Muscle layer of colon (tissue), 2 donors: ENCODE data around the gene CDC42BPG.

ENCODE experiments used
- H3K27ac ChIP-seq: one replicate; pipeline ENCODE4 v1.7.0; 2013; ENCODE audit warnings: low read depth, mild to moderate bottlenecking, low read length, moderate library complexity
- H3K27me3 ChIP-seq, 2 donors: one replicate each; pipeline ENCODE4 v1.7.0; 2013; ENCODE audit warnings: low read length in 2 of 2, mild to moderate bottlenecking in 2 of 2; ENCODE audit not compliant: insufficient read depth in 2 of 2, control insufficient read depth in 1 of 2
- H3K36me3 ChIP-seq: one replicate; pipeline ENCODE4 v1.7.0; 2013; ENCODE audit warnings: mild to moderate bottlenecking, low read length; ENCODE audit not compliant: insufficient read depth
- H3K4me1 ChIP-seq: one replicate; pipeline ENCODE4 v1.7.0; 2013; ENCODE audit warnings: mild to moderate bottlenecking, low read length; ENCODE audit not compliant: insufficient read depth
- H3K4me3 ChIP-seq, 2 donors: one replicate each; pipeline ENCODE4 v1.7.0; 2013; ENCODE audit warnings: low read length in 2 of 2, low read depth in 1 of 2, mild to moderate bottlenecking in 1 of 2, moderate library complexity in 1 of 2
- H3K9ac ChIP-seq: one replicate; pipeline ENCODE4 v1.7.0; 2013; ENCODE audit warnings: low read length
- H3K9me3 ChIP-seq: one replicate; pipeline ENCODE4 v1.7.0; 2013; ENCODE audit warnings: mild to moderate bottlenecking, low read length
- donor health status: abdominal sarcoma.
- donor health status: Adenocarcinoma of cecum.

Gene CDC42BPG

DNA sequence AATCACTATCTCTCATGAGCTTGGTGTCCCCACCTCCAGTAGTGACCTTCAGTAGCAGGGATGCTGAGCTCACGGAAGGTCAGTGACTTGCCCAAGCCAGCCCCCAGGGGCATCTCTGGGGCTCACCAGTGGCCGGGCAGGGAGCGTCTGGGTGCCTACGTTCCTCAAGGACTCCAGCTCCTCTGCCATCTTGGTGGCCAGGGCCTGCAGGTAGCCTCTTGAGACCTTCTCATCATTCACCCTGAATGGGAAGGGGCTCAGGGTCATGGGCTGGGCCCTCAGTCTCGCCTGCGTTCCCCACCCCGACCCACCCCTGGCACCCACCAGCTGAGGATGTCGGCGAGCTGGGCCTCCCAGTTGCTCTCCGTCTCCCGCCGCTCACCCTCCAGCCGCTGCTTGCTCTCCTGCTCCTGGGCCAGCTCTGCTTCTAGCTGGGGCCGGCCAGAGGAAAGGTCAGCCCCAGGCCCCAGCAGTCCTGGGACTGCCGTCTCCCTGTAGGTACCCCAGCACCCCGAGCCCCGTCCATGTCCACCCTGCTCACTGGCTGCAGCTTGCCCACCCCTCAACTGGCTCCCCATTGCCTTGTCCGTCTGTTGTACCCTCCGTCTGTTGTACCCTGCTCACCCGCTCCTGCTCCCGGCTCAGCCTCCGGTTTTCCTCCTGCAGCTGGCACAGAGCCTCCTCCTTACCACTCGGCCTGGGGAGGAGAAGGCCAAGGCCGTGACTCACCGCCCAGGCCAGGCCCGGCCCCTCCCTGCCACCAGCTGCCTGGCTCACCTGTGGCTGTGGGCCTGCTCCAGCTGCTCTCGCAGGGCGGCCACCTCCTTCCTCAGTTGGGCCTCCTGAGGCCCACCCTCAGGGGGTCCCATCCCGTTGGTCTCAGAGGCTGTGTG lies 9.5 kb downstream of the CDC42BPG start:
- Histone ChIP-seq H3K4me3 (no peak overlapping the region), H3K9ac (no peak overlapping the region), H3K4me1 (no peaks in the 10 kb centered on the region), H3K27ac (no peak overlapping the region), H3K9me3 (no peaks in the 10 kb centered on the region), H3K27me3 (no peaks in the 10 kb centered on the region), H3K36me3 (no peaks in the 10 kb centered on the region)

DNA sequence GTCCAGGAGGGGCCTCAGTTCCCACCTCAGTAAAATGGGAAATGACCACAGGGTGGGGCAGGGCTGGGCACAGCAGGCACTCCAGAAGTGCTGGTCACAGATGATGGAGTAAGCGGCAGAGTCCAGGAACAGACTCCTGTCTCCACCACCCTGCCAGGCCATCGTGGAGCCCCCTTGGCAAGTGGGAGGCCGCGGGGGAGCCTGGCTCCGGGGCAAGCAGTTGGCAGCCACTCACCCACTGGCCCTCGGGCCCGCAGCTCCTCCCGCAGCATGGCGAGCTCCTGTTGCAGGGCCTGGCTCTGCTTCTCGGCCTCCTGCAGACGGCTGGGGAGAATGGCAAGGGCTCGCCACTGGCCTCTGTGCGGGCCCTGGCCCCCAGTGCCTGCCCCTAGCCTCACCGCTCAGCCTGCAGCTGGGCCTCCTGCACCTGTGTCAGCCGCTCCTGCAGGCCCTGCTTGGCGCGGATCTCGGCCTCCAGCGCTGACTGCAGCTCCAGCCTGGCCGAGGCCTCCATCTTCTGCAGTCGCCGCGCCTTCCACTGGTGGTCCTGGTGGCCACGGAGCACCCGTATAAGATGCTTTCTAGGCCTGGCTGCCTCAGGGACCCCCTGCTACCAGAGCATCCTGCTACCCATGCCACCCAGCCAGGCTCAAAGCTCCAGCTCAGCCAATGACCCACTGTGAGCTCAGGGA lies 10.3 kb downstream of the CDC42BPG start:
- Histone ChIP-seq H3K36me3 (no peaks in the 10 kb centered on the region), H3K27me3 (no peaks in the 10 kb centered on the region), H3K9me3 (no peaks in the 10 kb centered on the region)

DNA sequence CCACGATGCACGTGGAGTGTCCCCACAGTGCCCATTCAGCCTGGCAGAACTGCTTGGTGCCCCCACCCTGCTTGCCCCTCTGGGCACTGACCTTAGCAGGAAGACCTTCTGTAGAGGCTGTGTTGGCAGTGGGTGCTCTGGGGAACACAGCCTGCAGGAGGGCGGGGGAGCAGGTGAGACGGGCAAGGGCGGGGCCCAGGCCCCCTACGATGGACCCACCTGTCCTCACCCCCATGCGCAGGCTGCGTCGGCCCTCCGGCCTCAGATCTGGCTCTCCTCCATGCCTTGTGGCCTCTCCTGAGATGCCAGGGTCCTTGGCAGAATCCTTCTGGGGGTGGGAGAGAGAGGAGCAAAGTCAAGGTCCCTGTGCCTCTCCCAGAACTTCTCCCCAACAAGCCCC lies 10.9 kb downstream of the CDC42BPG start:
- Histone ChIP-seq H3K36me3 (no peaks in the 10 kb centered on the region), H3K27ac (no peak overlapping the region), H3K9ac (no peak overlapping the region), H3K27me3 (no peaks in the 10 kb centered on the region), H3K4me1 (no peaks in the 10 kb centered on the region), H3K4me3 (no peak overlapping the region), H3K9me3 (no peaks in the 10 kb centered on the region)

More for the DNA sequence above, 10.3 kb downstream of the CDC42BPG start:
- Histone ChIP-seq H3K27ac (no peak overlapping the region), H3K4me3 (no peak overlapping the region), H3K9ac (no peak overlapping the region), H3K4me1 (no peaks in the 10 kb centered on the region)

DNA sequence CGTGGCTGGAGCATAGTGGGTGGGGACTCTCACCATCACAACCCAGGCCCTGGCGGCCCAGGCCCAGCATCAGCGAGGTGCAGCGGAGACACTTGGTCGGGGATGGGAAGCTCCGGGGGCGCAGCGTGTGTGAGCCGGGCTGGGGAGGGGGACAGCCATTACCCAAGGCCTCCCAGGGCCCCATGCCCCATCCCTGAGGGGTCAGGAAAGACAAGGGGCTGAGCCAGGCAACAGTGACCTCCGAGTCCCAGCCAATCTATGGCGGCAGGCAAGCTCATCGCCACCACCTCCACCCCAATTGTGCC lies 11.3 kb downstream of the CDC42BPG start:
- no peak overlapping the region for H3K9ac ChIP-seq
- H3K4me1 ChIP-seq: no peaks in the 10 kb centered on the region
- no peaks in the 10 kb centered on the region for H3K36me3 ChIP-seq
- no peaks in the 10 kb centered on the region for H3K27me3 ChIP-seq
- H3K4me3 ChIP-seq: no peak overlapping the region
- no peaks in the 10 kb centered on the region for H3K9me3 ChIP-seq
- H3K27ac ChIP-seq: no peak overlapping the region

DNA sequence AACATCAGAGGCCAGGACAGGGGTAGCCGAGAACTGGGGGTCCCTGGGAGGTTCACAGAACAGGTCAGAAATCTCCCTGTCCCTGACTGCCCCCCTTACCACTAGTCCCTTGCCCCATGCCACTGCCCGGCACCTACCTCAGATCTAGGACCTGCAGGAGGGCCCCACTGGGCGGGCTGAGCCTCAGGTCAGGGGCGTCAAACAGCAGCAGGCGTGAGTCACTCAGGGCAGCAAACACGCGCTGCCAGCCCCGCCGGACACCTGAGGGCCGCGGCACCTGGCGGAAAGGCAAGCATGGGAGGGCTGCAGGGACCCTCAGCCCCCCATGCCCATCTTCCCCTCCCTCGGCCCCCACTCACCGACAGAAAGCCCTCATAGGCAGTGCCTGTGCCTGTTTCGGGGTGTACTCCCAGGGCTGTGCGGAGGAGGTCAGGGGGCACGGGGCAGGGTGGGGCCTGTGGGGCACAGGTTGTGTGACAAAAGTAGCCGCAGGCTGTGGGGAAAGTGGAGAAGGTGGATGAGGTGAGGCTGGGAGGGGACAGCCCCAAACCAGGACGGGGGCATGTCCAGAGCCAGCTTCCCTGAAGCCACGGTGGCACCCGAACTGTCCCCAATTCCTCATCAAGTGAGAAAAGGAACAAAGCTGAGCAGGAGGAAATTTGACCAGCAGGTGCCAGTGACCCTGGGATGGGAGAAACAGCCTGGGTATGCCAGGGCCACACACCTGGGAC lies 11.8 kb downstream of the CDC42BPG start:
- H3K9me3 ChIP-seq: no peaks in the 10 kb centered on the region
- no peaks in the 10 kb centered on the region for H3K27me3 ChIP-seq
- no peak overlapping the region for H3K27ac ChIP-seq
- no peak overlapping the region for H3K9ac ChIP-seq
- H3K36me3 ChIP-seq: no peaks in the 10 kb centered on the region
- H3K4me1 ChIP-seq: no peaks in the 10 kb centered on the region
- H3K4me3 ChIP-seq: no peak overlapping the region

DNA sequence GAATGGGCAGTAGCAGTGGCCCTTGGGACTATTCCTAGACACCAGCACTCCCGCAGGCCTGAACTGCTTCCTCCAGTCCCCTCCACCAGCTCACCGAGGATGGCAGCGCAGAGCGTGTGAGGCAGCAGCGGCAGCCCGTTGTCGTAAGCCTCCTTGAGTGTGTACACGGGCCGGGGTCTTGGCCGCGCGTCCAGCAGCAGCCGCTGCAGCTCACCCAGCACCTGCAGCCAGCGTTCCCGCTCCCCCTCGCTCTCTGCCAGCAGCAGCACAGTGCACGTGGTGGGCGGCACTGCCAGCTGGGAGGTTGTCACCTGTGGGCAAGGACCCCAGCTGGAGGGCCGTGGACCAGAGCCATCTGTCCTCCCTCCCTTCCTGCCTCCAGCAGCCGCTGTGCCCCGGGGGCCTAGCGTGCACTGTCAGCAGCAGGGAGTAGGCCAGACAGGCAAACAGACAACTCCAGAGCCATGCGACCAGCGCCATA lies 13.0 kb downstream of the CDC42BPG start:
- Histone ChIP-seq H3K4me3 (no peak overlapping the region), H3K9ac (no peak overlapping the region), H3K27me3 (no peaks in the 10 kb centered on the region), H3K4me1 (no peaks in the 10 kb centered on the region), H3K9me3 (no peaks in the 10 kb centered on the region), H3K36me3 (no peaks in the 10 kb centered on the region), H3K27ac (no peak overlapping the region)

DNA sequence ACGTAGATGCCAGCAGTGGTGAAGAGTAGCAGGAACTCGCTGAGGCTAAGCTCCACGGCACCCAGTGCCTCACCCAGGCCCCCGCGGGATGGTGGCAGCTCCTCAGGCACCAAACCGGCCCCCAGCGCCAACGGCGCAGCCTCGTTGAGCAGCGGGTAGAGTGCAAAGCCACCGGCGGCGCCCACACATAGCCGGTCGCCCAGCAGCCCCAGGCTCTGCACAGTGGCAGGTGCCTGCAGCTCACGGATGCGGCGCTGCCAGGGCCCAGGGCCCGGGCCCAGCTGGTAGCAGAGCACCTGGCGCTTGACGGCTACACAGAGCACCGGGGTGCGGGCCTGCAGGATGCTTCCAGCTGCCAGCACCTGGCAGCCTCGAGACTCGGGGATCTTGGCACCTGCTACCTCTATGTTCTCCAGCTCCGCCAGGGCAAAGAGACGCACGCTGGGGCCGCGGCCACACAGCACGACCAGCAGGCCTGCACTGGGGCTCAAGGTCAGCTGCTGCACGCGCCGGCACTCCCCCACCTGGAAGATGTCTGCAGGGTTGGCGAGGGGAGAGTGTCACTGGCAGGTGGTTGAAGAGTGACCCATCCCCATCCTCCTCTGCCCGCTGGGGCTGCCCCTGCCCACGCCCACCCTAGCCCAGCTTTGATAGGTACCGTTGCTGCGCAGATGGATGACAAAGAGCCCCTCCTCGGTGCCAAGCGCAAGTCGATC lies 14.8 kb downstream of the CDC42BPG start:
- Histone ChIP-seq H3K4me1 (no peaks in the 10 kb centered on the region), H3K27ac (no peak overlapping the region), H3K4me3 (no peak overlapping the region), H3K9ac (no peak overlapping the region), H3K36me3 (no peaks in the 10 kb centered on the region), H3K9me3 (no peaks in the 10 kb centered on the region), H3K27me3 (no peaks in the 10 kb centered on the region)

DNA sequence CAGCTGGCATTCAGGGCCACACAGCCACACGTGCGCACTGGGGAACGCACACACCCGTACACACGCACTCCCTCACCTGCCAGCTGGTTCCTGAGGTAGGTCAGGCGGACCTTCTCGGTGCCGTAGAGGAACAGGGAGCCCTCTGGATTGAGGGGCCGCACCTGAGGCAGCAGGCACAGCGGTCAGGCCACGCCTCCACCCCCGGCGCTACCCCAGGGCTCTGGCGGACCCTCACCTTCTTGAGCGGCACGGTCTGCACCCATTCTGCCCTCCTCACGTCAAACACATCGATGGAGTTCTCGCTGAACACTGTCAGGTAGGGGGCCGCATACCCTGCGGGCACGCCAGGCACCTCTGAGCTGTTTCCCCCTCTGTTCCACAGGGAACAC lies 17.0 kb downstream of the CDC42BPG start:
- Histone ChIP-seq H3K9me3 (no peaks in the 10 kb centered on the region), H3K4me1 (no peaks in the 10 kb centered on the region), H3K27me3 (no peaks in the 10 kb centered on the region), H3K27ac (no peak overlapping the region), H3K9ac (no peak overlapping the region), H3K36me3 (no peaks in the 10 kb centered on the region), H3K4me3 (no peak overlapping the region)

DNA sequence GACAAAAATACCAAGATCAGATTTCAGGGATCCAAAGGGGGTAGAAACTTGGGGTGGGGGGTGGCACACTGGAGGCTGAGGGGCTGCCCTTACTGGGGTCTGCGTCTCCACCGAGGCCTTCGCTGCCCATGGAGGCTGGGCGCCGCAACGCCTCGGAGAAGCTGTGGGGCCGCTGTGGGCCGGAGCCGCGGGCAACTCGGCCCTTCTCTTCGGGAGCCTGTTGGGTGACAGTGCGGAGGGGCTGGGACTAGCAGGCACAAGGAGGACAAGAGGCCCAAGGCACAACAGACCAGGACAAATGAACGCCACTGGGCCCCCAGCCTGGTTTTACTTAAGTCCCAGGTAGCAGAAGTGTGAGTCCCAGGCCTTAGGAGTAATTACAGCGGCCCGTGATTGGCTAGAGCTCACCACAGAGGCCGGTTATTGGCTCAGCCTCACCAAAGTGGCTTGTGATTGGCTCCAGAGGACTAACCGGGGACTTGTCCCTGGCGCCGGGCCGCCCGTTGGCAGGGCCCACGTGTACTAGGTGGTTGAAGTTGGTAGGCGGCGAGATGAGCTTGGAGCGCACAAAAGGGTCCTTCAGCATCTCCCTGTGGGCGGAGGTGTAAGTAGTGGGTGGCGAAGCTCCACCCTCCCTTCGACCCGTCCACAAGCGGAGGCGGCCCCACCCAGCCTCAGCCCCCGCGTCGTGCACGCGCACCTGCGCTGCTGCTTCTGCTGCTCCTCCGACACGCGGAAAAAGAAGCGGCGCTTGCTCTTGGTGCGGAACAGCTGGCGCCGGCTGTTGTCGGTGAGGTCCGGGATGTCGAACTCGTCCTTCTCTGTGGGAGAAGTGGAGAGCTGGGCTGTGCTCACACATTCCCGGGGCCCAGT lies 17.6 kb downstream of the CDC42BPG start:
- Histone ChIP-seq H3K27me3 (no peaks in the 10 kb centered on the region), H3K36me3 (no peaks in the 10 kb centered on the region), H3K4me3 (no peak overlapping the region), H3K9me3 (no peaks in the 10 kb centered on the region), H3K27ac (no peak overlapping the region), H3K4me1 (no peaks in the 10 kb centered on the region), H3K9ac (no peak overlapping the region)

DNA sequence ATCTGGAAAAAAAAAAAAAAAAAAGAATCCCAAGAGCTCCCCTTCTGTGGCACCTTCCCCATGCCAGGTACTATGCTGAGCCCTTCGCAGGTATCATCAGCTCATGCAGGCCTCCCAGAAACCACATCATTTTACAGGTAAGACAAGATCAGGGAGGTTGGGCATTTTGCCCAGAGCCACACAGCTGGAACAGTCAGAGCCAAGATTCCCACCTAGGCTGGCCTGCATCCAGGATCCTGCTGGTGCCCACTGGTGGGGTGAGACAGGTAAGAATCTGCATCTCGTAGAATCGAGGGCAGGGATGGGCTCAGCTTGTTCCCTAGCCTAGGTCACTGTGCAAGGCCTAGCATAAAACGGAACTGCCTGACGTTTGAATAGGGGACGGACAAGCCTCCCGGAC lies 18.4 kb downstream of the CDC42BPG start:
- Histone ChIP-seq H3K36me3 (no peaks in the 10 kb centered on the region), H3K4me3 (no peak overlapping the region), H3K4me1 (no peaks in the 10 kb centered on the region), H3K9me3 (no peaks in the 10 kb centered on the region), H3K27ac (no peak overlapping the region), H3K27me3 (no peaks in the 10 kb centered on the region), H3K9ac (no peak overlapping the region)
